ENCODE data around the gene ANKRD33B.

DNA sequence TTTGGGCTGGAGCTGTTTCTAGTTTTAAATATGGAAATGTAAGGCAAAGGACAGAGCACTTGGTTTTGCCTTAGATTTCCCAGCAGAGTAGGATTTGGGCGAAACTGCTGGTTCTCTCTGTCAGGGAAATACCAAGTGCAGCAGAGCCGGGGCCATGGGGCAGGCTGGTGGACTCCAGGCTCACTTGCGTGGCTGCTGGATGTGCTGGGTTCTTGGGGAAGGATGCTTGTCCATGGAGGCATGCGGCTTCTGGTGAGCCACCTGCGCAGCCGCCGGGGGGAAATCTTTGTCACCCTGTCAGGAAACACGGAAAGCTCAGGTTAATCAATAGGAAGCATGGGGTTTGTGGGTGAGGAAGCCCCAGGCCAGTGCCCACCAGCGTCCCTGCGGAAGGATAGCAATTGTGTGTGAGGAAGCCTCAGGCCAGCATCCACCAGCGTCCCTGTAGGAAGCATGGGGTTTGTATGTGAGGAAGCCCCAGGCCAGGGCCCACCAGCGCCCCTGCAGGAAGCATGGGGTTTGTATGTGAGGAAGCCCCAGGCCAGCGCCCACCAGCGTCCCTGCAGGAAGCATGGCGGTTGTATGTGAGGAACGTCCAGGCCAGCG, 117.1 kb downstream of the ANKRD33B start:
- TF ChIP-seq CTCF (IDR thresholded peaks at IDR 0.05) (no peak), POLR2AphosphoS5 (IDR thresholded peaks at IDR 0.05) (no peak), POLR2A (IDR thresholded peaks at IDR 0.05) (no peak)

Data from breast epithelium (tissue), 3 donors.